Measurements from ENCODE around the gene SARNP.

The SARNP gene

DNA sequence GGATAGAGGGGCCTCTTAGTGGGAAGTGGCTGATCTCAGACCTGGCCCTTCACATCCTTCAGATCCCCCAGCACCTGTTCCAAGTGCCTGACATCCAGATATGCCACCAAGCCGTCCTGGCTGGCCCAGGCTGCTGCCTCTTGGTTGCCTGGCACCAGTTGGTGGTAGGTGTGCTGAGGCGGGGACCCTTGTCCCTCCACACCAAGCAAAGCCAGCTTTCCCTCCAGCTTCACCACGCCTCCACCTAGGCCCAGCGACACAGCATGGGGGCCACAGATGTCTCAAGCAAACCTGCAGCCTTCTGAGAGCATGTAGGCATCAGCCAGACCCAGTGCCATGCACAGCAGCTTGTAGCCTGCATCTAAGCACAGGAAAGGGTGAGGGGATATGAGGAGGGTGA lies 85.2 kb downstream of the SARNP start:
- no peak for DNase-seq
- H3K36me3 ChIP-seq (replicated peaks): peaks cover 2% of the 10 kb centered on the region
- no peak overlapping the region for H3K4me3 ChIP-seq (ENCODE audit: low read depth, low read length)
- H3K27me3 ChIP-seq (replicated peaks): no peaks in the 10 kb centered on the region
- no peak for TF ChIP-seq CTCF (IDR thresholded peaks at IDR 0.05; ENCODE audit: low read depth, low read length, missing control alignments)
- in situ Hi-C loops (cut with HindIII; ENCODE audit: low pct_ligation_motif_present, low sequenced_read_pairs): no loop called here
- no peak overlapping the region for H3K27ac ChIP-seq

DNA sequence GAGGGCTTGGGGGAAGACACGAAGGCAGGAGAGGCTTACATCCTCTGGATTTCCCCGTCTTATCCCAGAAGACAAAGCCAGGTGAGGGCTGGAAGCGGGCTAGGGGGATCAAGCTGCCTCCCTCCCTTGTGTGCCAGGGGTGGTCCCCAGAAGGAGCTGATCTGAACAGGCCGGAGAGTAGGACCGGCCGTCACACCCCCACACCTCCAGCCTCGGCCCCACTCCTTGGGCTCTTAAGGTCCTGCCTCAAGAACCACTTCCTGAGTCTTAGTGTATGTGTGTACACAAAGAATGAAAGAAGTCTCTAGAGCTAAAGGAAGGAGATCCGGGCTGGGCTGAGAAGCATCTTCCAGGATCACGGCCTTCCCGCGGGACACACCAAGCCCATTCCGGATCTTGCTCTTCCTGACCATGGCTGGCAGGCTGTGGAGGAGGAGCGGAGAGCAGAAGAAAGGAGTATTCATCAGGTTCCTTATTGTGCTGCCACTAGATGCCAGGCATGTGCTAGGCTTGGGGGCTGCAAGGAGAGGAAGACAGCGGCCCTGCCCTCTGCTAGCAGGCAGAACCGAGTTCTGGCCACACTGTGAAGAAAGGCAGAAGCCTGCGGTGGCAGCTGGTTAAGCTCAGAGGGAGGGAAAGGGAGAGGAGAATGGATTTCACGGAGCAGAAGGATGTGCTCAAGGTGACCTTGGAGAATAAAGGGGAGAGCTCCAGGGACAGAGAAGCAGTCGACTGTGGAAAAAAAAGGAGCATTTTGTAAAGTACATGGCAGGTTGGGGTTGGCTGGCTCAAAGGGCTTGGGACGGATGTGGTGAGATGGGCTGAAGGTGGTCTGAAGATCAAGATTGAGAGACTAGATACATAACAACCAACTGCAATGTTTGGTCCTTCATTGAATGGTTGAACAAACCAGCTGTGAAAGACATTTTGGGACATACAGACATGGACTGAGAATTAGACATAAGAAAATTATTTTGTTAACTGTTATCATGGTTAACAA lies 87.4 kb downstream of the SARNP start:
- Histone ChIP-seq H3K27me3 (replicated peaks) (no peaks in the 10 kb centered on the region), H3K27ac (peak overlapping the region; percentile 99), H3K36me3 (replicated peaks) (peaks cover 21% of the 10 kb centered on the region), H3K4me3 (ENCODE audit: low read depth, low read length) (peak overlapping the region; percentile 94)
- TF ChIP-seq CTCF (IDR thresholded peaks at IDR 0.05; ENCODE audit: low read depth, low read length, missing control alignments): peak; percentile 26
- in situ Hi-C loops (cut with HindIII; ENCODE audit: low pct_ligation_motif_present, low sequenced_read_pairs): no loop called here
- DNase-seq: peak; percentile 53

- Histone ChIP-seq H3K27me3 (replicated peaks) (no peaks in the 10 kb centered on the region), H3K36me3 (replicated peaks) (peaks cover 31% of the 10 kb centered on the region), H3K4me3 (ENCODE audit: low read depth, low read length) (peak within 1 kb of the TSS; percentile 94), H3K27ac (peak within 1 kb of the TSS; percentile 99)
- in situ Hi-C loops (cut with HindIII; ENCODE audit: low pct_ligation_motif_present, low sequenced_read_pairs): no loop called here
- DNase-seq: peak; percentile 95
- TF ChIP-seq CTCF (IDR thresholded peaks at IDR 0.05; ENCODE audit: low read depth, low read length, missing control alignments): no peak
Measured at GRCh38 chr12:55728939-55729818, 88.3 kb downstream of the SARNP start, which contains the start of gene CD63. Gene CD63 (minus strand): TSS chr12:55729009. CDS start chr12:55728341, 668 bp downstream.

DNA sequence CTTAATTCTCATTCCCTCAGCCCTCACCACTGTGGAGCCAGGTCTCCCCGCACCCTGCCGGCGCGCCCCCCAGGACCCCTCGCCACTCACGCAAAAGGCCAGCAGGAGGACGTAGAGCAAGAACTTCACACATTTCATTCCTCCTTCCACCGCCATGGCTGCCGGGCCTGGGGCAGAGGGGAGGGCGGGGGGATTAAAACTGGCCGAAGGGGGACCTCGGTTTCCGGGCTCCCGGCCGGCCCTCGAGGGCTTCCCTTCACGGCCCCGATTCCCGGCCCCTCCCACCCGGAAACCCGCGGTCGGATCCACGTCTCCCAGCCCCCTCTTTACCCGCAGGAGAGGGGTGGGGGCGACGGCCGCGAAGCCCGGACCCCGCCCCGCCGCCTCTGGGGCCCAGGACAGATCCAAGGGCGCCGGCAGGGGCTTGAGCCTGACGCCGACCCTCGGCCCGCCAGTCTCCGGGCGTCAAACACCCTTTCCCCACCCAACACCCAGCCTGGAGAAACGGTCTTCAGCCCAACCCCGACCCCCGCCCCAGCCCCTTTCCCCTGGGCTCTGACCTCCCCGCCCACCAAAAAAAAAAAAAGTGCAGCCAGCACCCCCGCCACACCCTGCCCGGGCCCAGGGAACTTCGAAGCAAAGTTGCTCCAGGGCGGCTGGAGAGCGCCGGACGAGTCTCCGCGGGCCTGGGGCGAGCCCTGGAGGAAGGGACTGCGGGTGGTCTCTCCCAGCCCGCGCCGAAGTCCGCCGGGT lies 89.2 kb downstream of the SARNP start:
- Histone ChIP-seq H3K4me3 (ENCODE audit: low read depth, low read length) (peak overlapping the region; percentile 94), H3K27me3 (replicated peaks) (no peaks in the 10 kb centered on the region), H3K27ac (peak overlapping the region; percentile 99), H3K36me3 (replicated peaks) (peaks cover 39% of the 10 kb centered on the region)
- in situ Hi-C loops (cut with HindIII; ENCODE audit: low pct_ligation_motif_present, low sequenced_read_pairs): no loop called here
- TF ChIP-seq CTCF (IDR thresholded peaks at IDR 0.05; ENCODE audit: low read depth, low read length, missing control alignments): peak; percentile 1
- no peak for DNase-seq

DNA sequence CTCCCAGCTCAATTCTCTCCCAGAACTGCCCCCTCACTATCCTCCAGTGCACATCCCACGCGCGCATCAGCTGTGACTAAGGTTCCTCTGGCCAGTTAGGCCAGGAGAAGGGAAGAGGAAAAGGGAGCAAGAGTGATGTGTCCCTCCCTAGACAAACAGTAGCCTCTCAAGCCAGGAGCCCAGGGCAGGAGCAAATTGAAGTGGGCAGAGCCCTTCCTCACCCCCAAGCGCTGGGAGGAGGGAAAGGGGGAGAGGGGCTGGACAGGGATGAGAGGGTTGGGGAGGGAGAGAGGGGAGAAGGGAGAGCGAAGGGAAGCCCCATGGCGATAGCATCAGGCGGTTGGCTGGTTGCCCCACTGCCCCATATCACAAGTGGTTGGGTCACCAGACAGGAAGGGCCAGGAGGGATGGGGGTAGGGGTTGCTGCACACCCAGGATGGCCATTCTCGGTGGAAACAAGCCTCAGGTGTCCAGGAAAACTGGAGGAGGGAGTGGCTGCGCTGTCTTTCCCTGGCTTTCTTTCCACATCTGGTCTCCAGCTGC lies 89.8 kb downstream of the SARNP start:
- H3K36me3 ChIP-seq (replicated peaks): peaks cover 44% of the 10 kb centered on the region
- no peaks in the 10 kb centered on the region for H3K27me3 ChIP-seq (replicated peaks)
- H3K4me3 ChIP-seq (ENCODE audit: low read depth, low read length): peak overlapping the region; percentile 94
- TF ChIP-seq CTCF (IDR thresholded peaks at IDR 0.05; ENCODE audit: low read depth, low read length, missing control alignments): no peak
- no peak for DNase-seq
- H3K27ac ChIP-seq: peak overlapping the region; percentile 99
- in situ Hi-C loops (cut with HindIII; ENCODE audit: low pct_ligation_motif_present, low sequenced_read_pairs): no loop called here

Measured in brain microvascular endothelial cell (primary cell).